ENCODE measurements around the gene COL1A2.

GRCh38 chr7:94431619-94432280 lies 37.1 kb downstream of the COL1A2 start:
- TF ChIP-seq CTCF (IDR thresholded peaks at IDR 0.05; ENCODE audit: poor library complexity) (no peak), EZH2phosphoT487 (IDR thresholded peaks at IDR 0.05; ENCODE audit: low read depth, severe bottlenecking, unreplicated experiment) (no peak)

Measured in hepatocyte (in vitro differentiated cells).